Measurements from ENCODE around the gene KCTD10.
"Not testable (repeated sequence)": the region's sequence is repeated elsewhere in the genome, so short reads cannot be mapped to it uniquely, and the experiment has no call there.

Gene KCTD10

DNA sequence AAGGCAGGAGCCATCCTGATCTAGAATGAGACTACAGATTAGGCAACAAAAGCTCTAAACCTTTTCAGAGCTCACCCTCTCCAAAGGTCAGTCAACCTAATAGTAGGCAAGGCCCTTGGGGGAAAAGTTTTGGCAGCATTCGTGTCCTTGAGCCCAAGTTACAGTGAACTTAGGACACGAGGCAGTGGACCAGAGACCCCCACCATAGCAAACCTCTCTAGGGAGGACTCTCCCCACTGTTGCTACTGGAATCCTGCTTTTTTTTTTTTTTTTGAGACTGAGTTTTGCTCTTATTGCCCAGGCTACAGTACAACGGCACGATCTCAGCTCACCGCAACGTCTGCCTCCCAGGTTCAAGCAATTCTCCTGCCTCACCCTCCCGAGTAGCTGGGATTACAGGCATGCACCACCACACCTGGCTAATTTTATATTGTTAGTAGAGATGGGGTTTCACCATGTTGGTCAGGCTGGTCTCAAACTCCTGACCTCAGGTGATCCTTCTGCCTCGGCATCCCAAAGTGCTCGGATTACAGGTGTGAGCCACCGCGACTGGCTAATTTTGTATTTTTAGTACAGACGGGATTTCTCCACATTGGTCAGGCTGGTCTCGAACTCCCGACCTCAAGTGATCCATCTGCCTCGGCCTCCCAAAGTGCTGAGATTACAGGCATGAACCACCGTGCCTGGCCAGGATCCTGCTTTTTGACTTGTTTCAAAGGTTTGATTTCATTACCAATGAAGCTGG lies 3.4 kb downstream of the KCTD10 start:
- not testable (repeated sequence) for DNase-seq (ENCODE audit: low spot score)

- DNase-seq (ENCODE audit: low spot score) = no peak
Observed at GRCh38 chr12:109473006-109473405, 4.1 kb downstream of the KCTD10 start.

DNA sequence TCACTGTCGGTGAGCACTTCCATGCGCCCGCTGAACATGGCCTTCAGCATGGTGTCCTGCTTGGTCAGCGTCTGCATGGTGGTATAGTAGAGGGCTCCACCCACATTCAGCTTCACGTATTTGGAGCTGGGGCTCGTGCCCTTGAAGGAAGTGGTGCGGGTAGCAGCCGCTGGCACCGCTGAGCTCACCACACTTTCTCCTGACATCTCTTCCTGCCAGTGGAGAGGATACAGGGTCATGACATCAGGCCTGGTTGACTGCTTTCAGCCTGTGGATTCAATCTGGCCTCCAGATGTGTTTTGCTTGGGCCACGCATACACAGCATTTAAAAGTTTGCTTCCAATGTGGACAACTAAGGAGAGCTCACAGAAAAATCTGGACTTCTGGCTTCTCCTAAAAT lies 7.6 kb downstream of the KCTD10 start:
- DNase-seq (ENCODE audit: low spot score) = no peak

DNA sequence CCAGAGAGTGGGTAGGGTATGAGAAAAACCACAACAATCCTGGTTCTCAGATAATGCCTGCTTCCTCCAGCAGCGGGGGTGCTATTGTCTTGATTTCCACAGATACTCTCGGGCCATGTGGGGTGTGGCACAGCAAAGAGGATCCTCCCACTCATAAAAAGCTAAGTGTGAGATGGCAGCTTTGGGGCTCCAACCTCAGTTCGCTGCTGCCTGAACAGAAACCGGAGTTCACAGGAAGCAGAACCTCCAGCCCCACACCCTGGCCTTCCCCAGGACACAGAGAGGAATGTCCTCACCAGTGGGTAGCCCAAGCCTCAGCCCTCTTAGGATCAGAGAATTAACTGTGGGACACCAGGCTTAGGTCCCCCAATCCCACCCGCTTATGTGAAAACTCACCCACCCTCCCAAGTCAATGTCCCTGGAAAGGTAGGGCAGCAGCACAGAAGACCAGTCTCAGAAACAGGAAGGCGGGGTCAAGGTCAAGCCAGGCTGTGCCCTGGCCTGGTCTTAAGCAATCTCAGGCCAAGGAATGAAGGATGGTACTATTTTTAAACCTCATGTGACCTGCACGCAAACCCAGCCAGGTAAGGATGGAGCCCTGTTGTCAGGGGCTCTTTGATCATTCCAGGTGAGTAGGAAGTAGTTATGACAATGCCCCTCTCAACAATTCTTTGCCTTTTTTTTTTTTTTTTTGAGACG lies 9.0 kb downstream of the KCTD10 start:
- DNase-seq (ENCODE audit: low spot score) = no peak

DNA sequence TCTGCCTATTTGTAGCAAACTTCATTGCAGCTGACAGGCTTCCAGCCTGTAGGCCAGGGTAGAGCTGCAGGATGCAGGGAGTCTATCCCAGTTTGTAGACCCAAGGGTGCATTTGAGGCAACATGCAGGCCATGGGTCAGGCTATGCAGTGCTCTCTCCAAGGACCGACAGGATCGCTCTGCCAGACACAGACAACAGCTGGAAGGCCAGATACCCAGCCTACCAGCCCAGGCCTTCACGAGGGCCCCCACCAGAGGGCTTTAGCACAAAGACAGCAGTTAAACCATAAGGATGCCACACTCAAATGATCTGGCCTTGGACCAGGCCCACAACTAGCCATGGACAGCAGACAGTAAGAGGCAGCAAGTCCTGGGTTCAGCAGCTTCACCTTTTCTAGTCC lies 10.3 kb downstream of the KCTD10 start:
- no peak for DNase-seq (ENCODE audit: low spot score)

- no peak for DNase-seq (ENCODE audit: low spot score)
Observed at GRCh38 chr12:109466305-109466704, 10.8 kb downstream of the KCTD10 start.

- DNase-seq (ENCODE audit: low spot score) = no peak
Observed at GRCh38 chr12:109464642-109465351, 12.3 kb downstream of the KCTD10 start.

DNA sequence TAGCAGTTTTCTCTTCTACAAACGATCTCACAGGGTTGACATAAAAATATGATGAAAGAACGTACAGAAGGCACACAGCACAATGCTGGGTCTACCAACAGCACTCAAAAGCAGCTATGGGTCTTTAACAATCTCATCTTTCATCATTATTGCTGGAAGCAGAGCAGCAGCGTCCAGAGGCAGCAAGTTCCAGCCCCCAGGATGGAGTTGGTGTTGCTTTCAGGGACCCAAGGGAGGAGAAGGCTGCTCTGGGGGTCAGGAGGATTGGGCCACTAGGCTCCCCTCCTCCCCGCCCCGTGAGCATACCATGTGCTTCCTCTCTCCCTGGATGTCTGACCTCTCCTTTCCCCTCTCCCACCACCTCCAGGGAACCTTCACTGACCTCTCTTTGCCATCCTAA lies 13.3 kb downstream of the KCTD10 start:
- no peak for DNase-seq (ENCODE audit: low spot score)

GRCh38 chr12:109462868-109463692 lies 14.0 kb downstream of the KCTD10 start:
- no peak for DNase-seq (ENCODE audit: low spot score)

GRCh38 chr12:109461846-109462756 lies 15.0 kb downstream of the KCTD10 start:
- DNase-seq (ENCODE audit: low spot score) = no peak

DNA sequence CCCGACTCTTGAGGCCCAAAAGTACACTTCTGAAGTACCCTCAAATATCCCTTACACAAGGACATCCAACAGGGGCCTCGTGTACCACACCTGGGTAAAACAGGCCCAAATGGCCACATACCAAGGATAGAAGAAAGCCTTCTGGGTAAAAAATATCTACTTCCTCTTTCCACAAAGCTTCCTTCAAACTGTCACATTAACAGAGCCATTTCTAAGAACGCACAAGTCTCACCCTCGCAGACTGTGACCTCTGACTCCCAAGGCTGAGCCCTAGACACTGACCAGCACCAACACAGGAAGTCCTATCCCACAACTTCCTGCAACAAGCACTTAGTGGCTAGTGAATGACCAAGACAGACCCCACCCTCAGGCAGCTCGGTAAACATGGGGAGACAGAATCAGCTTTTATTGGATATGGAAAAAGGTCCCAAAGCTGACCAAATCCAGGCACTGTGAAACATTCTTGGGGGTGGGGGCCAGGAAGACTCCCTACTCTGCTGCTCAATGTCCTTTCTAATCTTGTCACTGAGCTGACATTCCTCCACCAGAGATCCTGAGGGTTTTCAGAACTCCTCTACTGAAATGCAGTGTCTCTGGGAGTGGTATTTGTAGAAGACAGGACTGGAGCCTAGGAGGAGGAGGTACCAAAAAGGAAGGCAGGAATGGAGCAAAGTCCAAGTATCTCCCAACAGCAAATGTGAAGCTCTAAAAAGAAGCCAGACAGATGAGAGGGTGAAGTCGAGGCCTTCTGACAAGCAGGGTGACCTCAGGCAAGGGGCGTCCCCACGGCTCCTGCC lies 15.9 kb downstream of the KCTD10 start:
- no peak for DNase-seq (ENCODE audit: low spot score)

DNA sequence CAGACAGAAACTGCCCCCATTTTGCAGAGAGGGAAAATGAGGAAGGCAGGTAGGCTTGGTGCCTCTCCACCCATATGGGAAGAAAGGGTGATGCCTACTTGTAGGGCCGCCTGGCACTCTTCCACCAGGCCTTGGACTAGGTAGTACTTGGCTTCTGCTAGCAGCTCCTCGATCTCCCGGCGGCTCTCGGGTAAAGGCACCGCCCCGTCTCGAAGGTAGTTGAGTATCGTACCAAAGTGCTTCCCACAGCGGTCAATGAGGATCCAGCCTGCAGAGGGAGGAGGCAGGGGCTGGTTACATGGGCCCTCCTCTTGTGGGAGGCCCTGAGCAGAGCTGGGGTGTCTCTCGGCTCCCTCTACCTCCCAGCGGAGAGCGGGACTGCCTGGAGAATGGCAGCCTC lies 16.6 kb downstream of the KCTD10 start:
- no peak for DNase-seq (ENCODE audit: low spot score)

GRCh38 chr12:109459247-109459646 lies 17.9 kb downstream of the KCTD10 start:
- no peak for DNase-seq (ENCODE audit: low spot score)

DNA sequence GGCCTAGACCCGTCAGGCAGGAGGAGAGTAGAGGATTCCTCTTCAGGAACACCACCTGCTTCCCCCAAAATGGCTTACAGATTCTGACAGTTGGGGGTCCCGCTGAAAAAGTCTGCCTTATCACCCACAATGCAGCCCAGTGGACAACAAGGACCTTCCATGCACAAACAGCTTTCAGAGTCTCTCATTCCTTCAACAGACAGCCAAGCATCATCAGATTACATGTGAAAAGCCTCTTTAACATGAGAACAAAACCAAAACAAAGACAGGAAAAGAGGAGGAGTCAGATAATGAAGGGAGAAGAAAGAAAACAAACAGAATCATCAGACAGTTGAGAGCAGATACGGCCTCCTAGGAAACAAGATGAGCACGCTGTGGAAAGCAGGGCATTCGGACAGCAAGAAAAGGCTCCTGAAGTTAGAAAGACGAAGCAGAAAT lies 18.3 kb downstream of the KCTD10 start:
- DNase-seq (ENCODE audit: low spot score) = no peak

DNA sequence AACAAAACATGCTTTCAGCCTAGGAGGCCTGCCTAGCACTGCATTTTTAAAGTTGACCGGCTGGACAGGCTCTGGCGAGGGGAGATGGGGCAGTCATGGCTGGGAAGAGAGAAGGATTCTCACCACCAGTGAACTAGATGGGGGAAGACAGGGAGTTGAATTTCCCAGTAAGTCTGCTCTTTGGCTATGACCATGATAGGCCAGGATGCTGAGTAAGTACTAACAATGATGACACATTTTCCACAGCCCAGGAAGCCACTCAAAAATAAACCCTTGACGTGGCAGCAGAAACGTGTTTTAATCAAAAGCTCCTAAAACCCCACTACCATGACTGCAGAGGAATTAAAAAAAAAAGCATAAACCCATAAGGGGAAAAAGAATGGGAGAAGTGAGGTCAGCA lies 19.0 kb downstream of the KCTD10 start:
- no peak for DNase-seq (ENCODE audit: low spot score)

DNA sequence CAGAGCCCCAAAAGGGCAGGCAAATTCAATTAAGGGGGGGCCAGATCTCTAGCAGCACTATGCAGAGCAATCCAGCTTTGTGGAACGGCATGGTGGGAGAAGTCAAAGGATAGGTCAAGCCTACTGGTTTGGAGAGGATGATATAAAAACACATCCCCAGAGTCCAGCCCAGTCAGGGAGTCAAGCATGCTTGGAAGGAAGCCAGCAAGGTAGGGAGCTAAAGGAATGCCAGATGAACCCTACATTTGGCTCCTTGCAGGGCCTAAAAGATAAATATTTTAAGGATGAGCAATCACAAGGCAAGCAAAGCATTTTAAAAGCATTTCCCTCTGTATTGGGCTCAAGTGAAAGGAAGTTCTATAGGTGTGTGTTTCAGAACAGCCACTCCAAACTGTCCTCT lies 21.4 kb downstream of the KCTD10 start:
- DNase-seq (ENCODE audit: low spot score) = no peak

DNA sequence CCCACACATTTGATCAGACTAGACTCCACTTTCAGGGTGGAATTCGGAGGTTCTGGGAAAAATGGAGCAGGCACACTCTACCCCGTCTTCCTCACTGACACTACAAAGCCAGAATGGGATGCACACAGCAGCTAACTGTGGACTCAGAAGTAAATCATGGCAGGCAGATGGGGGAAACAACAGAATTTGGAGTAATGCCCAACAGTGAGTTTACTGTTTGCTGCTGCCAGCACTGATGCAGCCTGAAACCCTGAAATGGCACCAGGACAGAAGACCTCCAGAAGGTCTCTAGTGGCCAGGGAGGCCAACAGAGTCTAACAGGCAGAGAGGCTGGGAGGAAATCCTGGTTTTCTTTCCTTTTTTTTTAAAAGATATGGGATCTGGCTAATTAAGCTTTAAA lies 24.6 kb downstream of the KCTD10 start:
- DNase-seq (ENCODE audit: low spot score) = peak; percentile 52

DNA sequence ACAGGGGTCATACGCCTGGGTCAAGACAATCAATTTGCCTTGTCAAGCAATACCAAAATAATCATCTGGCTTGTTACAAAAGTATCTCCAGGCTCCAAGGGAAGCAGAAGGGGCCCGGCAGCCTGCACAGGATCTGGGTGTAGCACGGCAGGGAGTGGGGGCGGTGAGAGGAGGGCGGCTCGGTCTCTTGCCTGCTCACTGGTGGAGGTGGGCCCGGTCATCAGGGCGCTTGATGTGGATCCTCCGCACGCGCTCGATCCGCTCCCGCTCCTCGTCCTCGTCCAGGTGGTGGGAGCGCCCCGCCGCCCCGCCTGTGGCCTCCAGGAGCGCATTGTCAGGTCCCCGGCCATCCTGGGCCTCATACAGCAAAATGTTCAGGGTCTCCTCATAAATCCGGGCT lies 25.7 kb downstream of the KCTD10 start:
- DNase-seq (ENCODE audit: low spot score) = no peak

DNA sequence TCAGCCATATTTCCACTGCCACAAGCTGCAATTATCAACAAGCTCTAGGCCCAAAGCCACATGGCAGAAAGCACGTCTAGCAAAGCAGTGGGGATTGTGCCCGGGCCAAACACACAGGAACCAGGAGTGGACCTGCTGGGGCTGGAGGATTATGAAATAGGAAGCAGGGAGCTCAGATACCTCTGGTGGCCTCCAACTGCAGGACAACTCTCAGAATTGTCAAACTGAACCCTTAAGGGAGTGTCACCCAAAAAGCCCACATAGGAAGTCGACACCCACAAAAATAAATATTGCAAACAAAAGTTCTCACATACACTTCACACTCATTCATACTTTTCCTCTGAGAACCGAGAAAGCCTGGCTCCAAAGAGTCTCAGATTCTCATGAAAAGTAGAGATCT lies 26.1 kb downstream of the KCTD10 start:
- no peak for DNase-seq (ENCODE audit: low spot score)

DNA sequence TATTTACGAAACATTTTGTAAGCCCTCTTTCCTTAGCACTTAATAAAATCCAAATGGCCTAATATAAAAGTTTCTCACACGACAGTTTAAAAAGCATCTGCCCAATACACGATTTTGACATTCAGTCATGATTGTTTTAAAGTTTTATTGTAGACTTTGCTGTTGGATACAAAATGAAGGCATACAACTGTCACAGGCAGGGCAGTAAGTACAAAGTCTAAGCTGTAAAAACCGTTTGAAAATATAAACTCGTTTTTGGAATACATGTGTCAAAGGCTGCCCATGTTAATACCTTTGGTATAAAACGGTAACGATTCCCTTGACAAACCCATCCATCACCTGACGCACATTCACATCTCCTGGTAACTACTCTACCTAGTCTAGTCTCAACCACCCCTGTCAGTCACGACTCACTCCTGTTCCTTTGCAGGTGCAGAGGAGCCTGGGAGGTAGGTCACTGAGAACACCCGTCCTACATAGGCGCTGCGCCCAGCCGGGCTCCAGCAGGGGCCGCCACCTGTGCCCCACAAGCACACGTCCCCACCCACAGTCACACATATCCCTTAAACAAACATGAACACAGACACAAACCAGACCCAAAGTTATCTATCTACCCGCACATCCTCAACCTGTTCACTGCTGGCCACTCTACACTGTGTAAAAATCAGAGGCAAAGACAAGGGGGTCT lies 27.1 kb downstream of the KCTD10 start:
- peak; percentile 69 for DNase-seq (ENCODE audit: low spot score)

Measured in D341Med (cell line).